Astrocyte (in vitro differentiated cells and primary cell): ENCODE results near the gene NEDD9. TPM values are rescaled to one million over a fixed set of nuclear protein-coding genes. Genes with fewer than 3 reads are reported as not detected.
A peak's percentile ranks its signal among the peaks of the same experiment; 100 is the strongest.

Experiments used
- DNase-seq: peaks from one replicate; pipeline ENCODE4 v3.0.0-alpha.2; 2010; ENCODE audit warnings: low read depth
- FAIRE-seq: peaks from 2 replicates; lab custom pipeline; 2011; peaks lifted over from hg19 to GRCh38; lab: Jason Lieb, UNC
- H2AFZ ChIP-seq: 2 replicates; pipeline ENCODE4 v1.6.0; 2012; ENCODE audit warnings: low read depth, low read length, inconsistent platforms
- H3K27ac ChIP-seq: 2 replicates; pipeline ENCODE4 v1.5.1; 2011; ENCODE audit warnings: low read depth, low read length, inconsistent platforms
- H3K27me3 ChIP-seq: 2 replicates; pipeline ENCODE4 v1.6.0; 2011; ENCODE audit warnings: low read length, inconsistent platforms; ENCODE audit not compliant: insufficient read depth
- H3K36me3 ChIP-seq: 2 replicates; pipeline ENCODE4 v1.5.1; 2011; ENCODE audit warnings: low read length, inconsistent platforms; ENCODE audit not compliant: insufficient read depth
- H3K4me1 ChIP-seq: 2 replicates; pipeline ENCODE4 v1.5.1; 2011; ENCODE audit warnings: low read length, inconsistent platforms; ENCODE audit not compliant: insufficient read depth
- H3K4me2 ChIP-seq: 2 replicates; pipeline ENCODE4 v1.6.0; 2012; ENCODE audit warnings: low read length, inconsistent platforms
- H3K4me3 ChIP-seq: 2 replicates; pipeline ENCODE4 v1.5.1; 2011; ENCODE audit warnings: low read depth, mild to moderate bottlenecking, low read length, inconsistent platforms; ENCODE audit not compliant: insufficient read depth
- H3K79me2 ChIP-seq: 2 replicates; pipeline ENCODE4 v1.6.0; 2012; ENCODE audit warnings: mild to moderate bottlenecking, low read length, inconsistent platforms; ENCODE audit not compliant: insufficient read depth
- H3K9ac ChIP-seq: 2 replicates; pipeline ENCODE4 v1.6.0; 2012; ENCODE audit warnings: mild to moderate bottlenecking, low read length, inconsistent platforms
- H3K9me3 ChIP-seq: 2 replicates; pipeline ENCODE4 v1.5.1; 2012; ENCODE audit warnings: low read depth, mild to moderate bottlenecking, low read length, inconsistent platforms; ENCODE audit not compliant: insufficient read depth
- H4K20me1 ChIP-seq: 2 replicates; pipeline ENCODE4 v1.6.0; 2012; ENCODE audit warnings: low read length, inconsistent platforms; ENCODE audit not compliant: insufficient read depth
- H3K27ac Mint-ChIP-seq: one replicate; pipeline ENCODE4 v1.8.0; 2021; ENCODE audit warnings: mild to moderate bottlenecking, mixed read lengths; ENCODE audit not compliant: unreplicated experiment
- H3K27me3 Mint-ChIP-seq: one replicate; pipeline ENCODE4 v1.8.0; 2021; ENCODE audit warnings: low read depth, mixed read lengths; ENCODE audit not compliant: unreplicated experiment
- H3K36me3 Mint-ChIP-seq: one replicate; pipeline ENCODE4 v1.8.0; 2021; ENCODE audit warnings: low read depth, mixed read lengths; ENCODE audit not compliant: unreplicated experiment
- H3K4me1 Mint-ChIP-seq: one replicate; pipeline ENCODE4 v1.8.0; 2021; ENCODE audit warnings: low read depth, mixed read lengths; ENCODE audit not compliant: unreplicated experiment
- H3K4me3 Mint-ChIP-seq: one replicate; pipeline ENCODE4 v1.8.0; 2021; ENCODE audit warnings: mild to moderate bottlenecking, moderate library complexity, mixed read lengths; ENCODE audit not compliant: unreplicated experiment
- H3K9me3 Mint-ChIP-seq: one replicate; pipeline ENCODE4 v1.8.0; 2021; ENCODE audit warnings: mild to moderate bottlenecking, mixed read lengths; ENCODE audit not compliant: unreplicated experiment
- EZH2 ChIP-seq: IDR thresholded peaks from 2 replicates; pipeline ENCODE4 v1.6.1; 2012; ENCODE audit warnings: mild to moderate bottlenecking, low read length, inconsistent platforms; ENCODE audit not compliant: insufficient read depth
- total RNA-seq: library from RNA; stranded (reverse); gene quantifications from 2 replicates; pipeline ENCODE4 v1.2.1, GENCODE V29; 2021
- TF ChIP-seq, protein P1 (sequence below): IDR thresholded peaks from 2 replicates; pipeline ENCODE4 v1.5.1; 2011; ENCODE audit warnings: low read depth, mild to moderate bottlenecking, inconsistent platforms, low read length, moderate library complexity; ENCODE audit not compliant: insufficient read depth

Gene NEDD9
- total RNA-seq, 1 donor from 2014 or later: 39.6 TPM

DNA sequence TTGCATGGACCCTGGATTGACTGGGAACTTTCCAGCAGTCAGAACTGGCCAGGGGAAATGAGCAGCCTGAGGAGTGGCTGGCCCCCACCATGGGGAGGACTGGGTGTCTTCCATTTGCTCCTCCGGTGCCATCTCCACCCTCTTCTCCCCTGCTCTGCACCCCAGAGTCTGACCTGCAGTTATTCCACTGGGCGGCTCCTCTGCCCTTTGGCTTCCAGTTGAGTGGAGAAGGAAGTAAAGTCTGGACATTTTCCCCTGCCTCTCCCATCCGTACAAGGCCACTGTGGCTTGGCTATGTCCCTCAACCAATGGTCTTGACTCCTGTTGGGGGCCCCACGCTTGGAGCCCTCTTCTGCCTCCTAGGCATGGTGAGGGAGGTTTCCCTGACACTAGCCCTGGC lies 47.9 kb upstream of the NEDD9 start:
- FAIRE-seq: no peak
- H3K36me3 Mint-ChIP-seq: no peaks in the 10 kb centered on the region
- H2AFZ ChIP-seq: no peak overlapping the region
- no peaks in the 10 kb centered on the region for H3K27me3 ChIP-seq
- no peak overlapping the region for H3K4me3 ChIP-seq
- no peak overlapping the region for H3K9ac ChIP-seq
- no peak overlapping the region for H3K27ac ChIP-seq
- H3K27me3 Mint-ChIP-seq: no peaks in the 10 kb centered on the region
- no peaks in the 10 kb centered on the region for H3K79me2 ChIP-seq
- no peak overlapping the region for H3K4me2 ChIP-seq
- TF ChIP-seq, protein P1, sequence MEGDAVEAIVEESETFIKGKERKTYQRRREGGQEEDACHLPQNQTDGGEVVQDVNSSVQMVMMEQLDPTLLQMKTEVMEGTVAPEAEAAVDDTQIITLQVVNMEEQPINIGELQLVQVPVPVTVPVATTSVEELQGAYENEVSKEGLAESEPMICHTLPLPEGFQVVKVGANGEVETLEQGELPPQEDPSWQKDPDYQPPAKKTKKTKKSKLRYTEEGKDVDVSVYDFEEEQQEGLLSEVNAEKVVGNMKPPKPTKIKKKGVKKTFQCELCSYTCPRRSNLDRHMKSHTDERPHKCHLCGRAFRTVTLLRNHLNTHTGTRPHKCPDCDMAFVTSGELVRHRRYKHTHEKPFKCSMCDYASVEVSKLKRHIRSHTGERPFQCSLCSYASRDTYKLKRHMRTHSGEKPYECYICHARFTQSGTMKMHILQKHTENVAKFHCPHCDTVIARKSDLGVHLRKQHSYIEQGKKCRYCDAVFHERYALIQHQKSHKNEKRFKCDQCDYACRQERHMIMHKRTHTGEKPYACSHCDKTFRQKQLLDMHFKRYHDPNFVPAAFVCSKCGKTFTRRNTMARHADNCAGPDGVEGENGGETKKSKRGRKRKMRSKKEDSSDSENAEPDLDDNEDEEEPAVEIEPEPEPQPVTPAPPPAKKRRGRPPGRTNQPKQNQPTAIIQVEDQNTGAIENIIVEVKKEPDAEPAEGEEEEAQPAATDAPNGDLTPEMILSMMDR: no peak
- TF ChIP-seq EZH2: no peak
- no peak for DNase-seq
- no peak overlapping the region for H3K27ac Mint-ChIP-seq
- peaks cover 22% of the 10 kb centered on the region for H3K4me1 ChIP-seq
- no peak overlapping the region for H3K4me3 Mint-ChIP-seq
- no peaks in the 10 kb centered on the region for H3K36me3 ChIP-seq
- no peaks in the 10 kb centered on the region for H3K9me3 ChIP-seq
- H3K9me3 Mint-ChIP-seq: no peaks in the 10 kb centered on the region
- H4K20me1 ChIP-seq: no peaks in the 10 kb centered on the region
- peaks cover 38% of the 10 kb centered on the region for H3K4me1 Mint-ChIP-seq

GRCh38 chr6:11279284-11279689 lies 46.8 kb upstream of the NEDD9 start:
- Histone ChIP-seq H3K9ac (no peak overlapping the region), H3K4me2 (no peak overlapping the region), H3K4me3 (no peak overlapping the region), H3K4me1 (peaks cover 22% of the 10 kb centered on the region), H3K36me3 (no peaks in the 10 kb centered on the region), H2AFZ (no peak overlapping the region), H3K27ac (no peak overlapping the region), H3K27me3 (no peaks in the 10 kb centered on the region), H3K9me3 (no peaks in the 10 kb centered on the region), H4K20me1 (no peaks in the 10 kb centered on the region), H3K79me2 (no peaks in the 10 kb centered on the region)
- Mint-ChIP-seq H3K4me1 (peaks cover 40% of the 10 kb centered on the region), H3K9me3 (no peaks in the 10 kb centered on the region), H3K4me3 (no peak overlapping the region), H3K27ac (peak overlapping the region; percentile 48), H3K27me3 (no peaks in the 10 kb centered on the region), H3K36me3 (no peaks in the 10 kb centered on the region)
- DNase-seq (no peak), FAIRE-seq (no peak)
- TF ChIP-seq EZH2: no peak
- TF ChIP-seq, protein P1: no peak

- Mint-ChIP-seq H3K9me3 (no peaks in the 10 kb centered on the region), H3K4me1 (peaks cover 40% of the 10 kb centered on the region), H3K4me3 (no peak overlapping the region), H3K36me3 (no peaks in the 10 kb centered on the region), H3K27me3 (no peaks in the 10 kb centered on the region), H3K27ac (peak overlapping the region; percentile 84)
- TF ChIP-seq, protein P1: no peak
- no peak for TF ChIP-seq EZH2
- peak overlapping the region; percentile 64 for H3K9ac ChIP-seq
- H3K9me3 ChIP-seq: no peaks in the 10 kb centered on the region
- no peaks in the 10 kb centered on the region for H3K27me3 ChIP-seq
- H3K4me2 ChIP-seq: peak overlapping the region; percentile 74
- peak overlapping the region; percentile 66 for H2AFZ ChIP-seq
- H3K36me3 ChIP-seq: no peaks in the 10 kb centered on the region
- H3K4me3 ChIP-seq: peak overlapping the region; percentile 13
- peaks cover 22% of the 10 kb centered on the region for H3K4me1 ChIP-seq
- FAIRE-seq (no peak), DNase-seq (peak; percentile 14)
- H3K27ac ChIP-seq: peak overlapping the region; percentile 81
- H3K79me2 ChIP-seq: no peaks in the 10 kb centered on the region
- no peaks in the 10 kb centered on the region for H4K20me1 ChIP-seq
Measured at GRCh38 chr6:11278207-11278559, 45.7 kb upstream of the NEDD9 start.
